Measurements from ENCODE around the gene CDR2.
"Not testable (repeated sequence)": the region's sequence is repeated elsewhere in the genome, so short reads cannot be mapped to it uniquely, and the experiment has no call there.

Gene CDR2

GRCh38 chr16:22352723-22353122, 21.7 kb downstream of the CDR2 start:
- no peak for DNase-seq (ENCODE audit: low read depth in 2 of 2)

DNA sequence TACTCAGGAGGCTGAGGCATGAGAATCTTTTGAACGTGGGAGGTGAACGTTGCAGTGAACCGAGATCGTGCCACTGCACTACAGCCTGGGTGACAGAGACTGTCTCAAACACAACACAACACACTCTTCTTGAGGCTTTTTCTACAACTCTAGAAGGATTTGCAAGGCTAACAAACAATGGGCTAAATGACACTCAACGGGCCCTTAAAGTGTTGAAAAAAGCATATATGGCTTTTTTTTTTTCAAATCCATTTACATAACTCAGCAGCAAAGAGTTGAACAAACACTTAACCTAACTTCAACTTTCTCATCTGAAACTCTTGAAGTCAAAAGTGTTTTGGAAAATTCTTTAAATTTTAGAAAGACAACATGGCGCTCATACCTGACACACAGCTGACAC, 22.3 kb downstream of the CDR2 start:
- DNase-seq (ENCODE audit: low read depth in 2 of 2), result no peak

DNA sequence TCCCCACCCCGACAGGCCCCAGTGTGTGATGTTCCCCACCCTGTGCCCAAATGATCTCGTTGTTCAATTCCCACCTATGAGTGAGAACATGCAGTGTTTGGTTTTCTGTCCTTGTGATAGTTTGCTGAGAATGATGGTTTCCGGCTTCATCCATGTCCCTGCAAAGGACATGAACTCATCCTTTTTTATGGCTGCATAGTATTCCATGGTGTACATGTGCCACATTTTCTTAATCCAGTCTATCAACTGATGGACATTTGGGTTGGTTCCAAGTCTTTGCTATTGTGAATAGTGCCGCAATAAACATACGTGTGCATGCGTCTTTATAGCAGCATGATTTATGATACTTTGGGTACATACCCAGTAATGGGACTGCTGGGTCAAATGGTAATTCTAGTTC, 23.4 kb downstream of the CDR2 start:
- DNase-seq (ENCODE audit: low read depth in 2 of 2), result not testable (repeated sequence)

DNA sequence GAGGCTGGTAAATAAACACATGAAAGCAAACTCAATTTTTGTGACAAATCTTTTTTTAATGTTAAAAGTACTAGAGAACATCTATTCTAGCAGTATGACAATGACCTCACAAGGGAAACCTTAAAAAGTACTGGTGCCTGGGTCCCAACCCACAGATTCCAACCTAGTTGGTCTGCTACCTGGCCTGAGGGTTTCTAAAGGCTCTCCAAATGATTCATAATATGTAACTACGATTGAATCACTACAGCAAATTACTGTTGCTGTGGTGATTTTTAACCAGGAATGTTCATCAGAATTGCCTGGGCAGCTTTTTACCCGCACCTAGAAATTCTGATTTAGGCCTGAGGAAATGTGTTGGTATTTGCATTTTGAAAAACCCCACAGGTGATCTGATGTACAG, 26.1 kb downstream of the CDR2 start:
- DNase-seq (ENCODE audit: low read depth in 2 of 2), result no peak

DNA sequence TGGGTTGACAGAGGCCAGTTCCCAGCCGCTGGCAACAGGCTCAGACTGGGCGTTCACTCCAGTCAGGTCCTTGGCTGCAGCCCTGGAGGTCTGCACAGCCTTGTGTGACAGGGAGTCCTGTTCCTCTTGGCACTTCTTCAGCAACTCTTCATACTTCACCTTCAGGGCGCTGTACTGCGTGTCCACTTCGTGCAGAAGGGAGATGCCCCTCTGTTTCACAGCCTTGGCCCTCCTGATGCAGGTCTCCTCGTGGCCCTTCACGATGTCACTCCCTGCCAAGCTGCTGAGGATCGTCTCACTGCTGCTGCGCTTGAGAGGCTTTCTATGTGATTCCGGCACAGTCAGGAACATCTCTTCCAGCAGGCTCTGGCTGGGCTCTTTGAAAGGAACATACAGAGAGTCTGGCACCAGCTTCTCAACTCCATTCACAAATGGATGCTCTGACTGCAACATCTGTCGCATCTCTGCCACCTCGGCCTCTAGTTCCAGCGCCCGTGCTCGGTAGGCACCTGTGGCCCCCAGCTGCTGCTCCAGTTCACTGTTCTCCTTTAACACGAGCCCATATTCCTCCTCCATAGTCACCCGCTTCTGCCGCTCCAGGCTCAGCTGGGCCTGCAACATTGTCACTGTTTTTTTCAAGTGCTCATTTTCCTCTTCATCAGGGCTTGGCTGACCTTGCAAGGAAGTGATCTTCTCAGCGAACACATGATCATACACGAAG, 27.2 kb downstream of the CDR2 start:
- DNase-seq (ENCODE audit: low read depth in 2 of 2), result no peak

GRCh38 chr16:22346483-22346882, 27.9 kb downstream of the CDR2 start:
- DNase-seq (ENCODE audit: low read depth in 2 of 2), result no peak

GRCh38 chr16:22342082-22342481, 32.3 kb downstream of the CDR2 start:
- no peak for DNase-seq (ENCODE audit: low read depth in 2 of 2)

GRCh38 chr16:22340945-22341344, 33.5 kb downstream of the CDR2 start:
- DNase-seq (ENCODE audit: low read depth in 2 of 2), result no peak

DNA sequence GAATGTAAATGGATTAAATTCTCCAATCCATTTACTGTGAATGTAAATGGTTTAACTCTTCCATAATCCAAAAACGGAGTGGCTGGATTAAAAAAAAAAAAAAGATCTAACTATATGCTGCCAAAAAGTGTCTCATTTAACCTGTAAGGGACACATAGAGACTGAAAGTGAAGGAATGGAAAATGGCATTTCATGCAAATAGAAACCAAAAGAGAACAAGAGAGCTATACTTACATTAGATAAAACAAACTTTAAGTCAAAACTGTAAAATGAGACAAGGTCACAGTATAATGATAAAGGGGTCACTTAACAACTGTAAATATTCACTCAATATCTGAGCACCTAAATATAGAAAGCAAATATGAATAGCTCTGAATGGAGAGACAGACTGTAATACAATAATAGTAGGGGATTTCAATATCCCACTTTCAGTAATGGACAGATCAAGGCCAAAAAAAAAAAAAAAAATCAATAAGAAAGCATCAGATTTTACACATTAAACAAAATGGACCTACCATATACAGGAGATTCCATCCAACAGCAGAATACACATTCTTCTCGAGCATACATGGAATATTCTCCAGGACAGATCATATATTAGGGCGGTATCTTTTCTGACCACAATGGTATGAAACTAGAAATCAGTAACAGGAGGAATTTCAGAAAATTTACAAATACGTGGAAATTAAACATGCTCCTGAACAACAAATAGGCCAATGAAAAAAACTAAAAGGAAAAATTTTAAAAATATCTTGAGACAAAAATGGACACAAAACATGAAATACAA, 36.4 kb downstream of the CDR2 start:
- DNase-seq (ENCODE audit: low read depth in 2 of 2), result no peak

GRCh38 chr16:22337045-22337444, 37.4 kb downstream of the CDR2 start:
- no peak for DNase-seq (ENCODE audit: low read depth in 2 of 2)

GRCh38 chr16:22336581-22336980, 37.8 kb downstream of the CDR2 start:
- DNase-seq (ENCODE audit: low read depth in 2 of 2), result no peak

GRCh38 chr16:22335668-22336246, 38.7 kb downstream of the CDR2 start:
- no peak for DNase-seq (ENCODE audit: low read depth in 2 of 2)

DNA sequence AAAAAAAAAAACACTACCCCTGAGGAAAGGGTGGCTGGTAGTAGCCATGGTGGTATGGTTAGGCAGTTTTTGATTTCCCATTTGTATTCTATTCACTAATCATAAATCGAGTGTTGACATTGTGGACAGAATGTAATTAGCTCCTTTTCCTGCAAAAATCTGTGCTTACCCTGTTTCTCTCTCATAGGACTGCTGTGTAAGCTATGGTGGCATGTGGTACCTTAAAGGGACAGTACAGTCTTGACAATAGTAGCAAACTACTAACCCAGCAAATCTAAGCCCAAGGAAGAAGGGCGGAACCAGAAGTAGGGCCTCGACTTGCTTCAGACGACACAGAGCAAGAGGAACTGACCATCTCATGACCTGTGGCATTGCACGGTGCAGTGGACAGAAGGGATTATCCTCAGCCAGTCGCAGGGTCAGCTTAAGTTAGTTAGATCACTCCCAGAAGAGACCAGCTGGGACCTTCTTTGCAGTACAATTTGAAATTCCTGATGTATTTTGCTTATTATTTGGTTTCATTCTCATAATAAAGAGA, 40.9 kb downstream of the CDR2 start:
- no peak for DNase-seq (ENCODE audit: low read depth in 2 of 2)

DNA sequence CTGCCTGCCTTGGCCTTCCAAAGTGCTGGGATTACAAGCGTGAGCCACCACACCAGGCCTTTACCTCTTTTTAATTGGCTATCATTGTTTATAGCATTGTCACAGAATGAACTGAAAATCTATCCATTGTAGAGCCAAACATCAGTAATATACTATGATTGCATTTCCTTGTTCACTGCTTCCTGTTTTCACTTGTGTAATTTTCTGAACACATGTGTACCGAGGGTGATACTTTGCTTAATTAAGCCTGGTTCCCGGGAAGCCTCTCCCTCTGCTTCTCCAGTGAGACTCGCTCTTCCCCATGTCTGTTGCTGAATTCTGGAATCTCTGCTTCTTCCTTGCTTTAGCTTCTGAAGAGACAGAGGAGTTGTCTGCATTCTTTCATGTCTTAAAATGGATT, 44.1 kb downstream of the CDR2 start:
- DNase-seq (ENCODE audit: low read depth in 2 of 2), result no peak

GRCh38 chr16:22329199-22329695, 45.2 kb downstream of the CDR2 start:
- DNase-seq (ENCODE audit: low read depth in 2 of 2), result no peak

GRCh38 chr16:22328081-22328725, 46.2 kb downstream of the CDR2 start:
- no peak for DNase-seq (ENCODE audit: low read depth in 2 of 2)

- no peak for DNase-seq (ENCODE audit: low read depth in 2 of 2)
Observed at GRCh38 chr16:22327446-22327775, 47.0 kb downstream of the CDR2 start.

- no peak for DNase-seq (ENCODE audit: low read depth in 2 of 2)
Observed at GRCh38 chr16:22326771-22327445, 47.5 kb downstream of the CDR2 start.

GRCh38 chr16:22326369-22326652, 48.1 kb downstream of the CDR2 start:
- no peak for DNase-seq (ENCODE audit: low read depth in 2 of 2)

DNA sequence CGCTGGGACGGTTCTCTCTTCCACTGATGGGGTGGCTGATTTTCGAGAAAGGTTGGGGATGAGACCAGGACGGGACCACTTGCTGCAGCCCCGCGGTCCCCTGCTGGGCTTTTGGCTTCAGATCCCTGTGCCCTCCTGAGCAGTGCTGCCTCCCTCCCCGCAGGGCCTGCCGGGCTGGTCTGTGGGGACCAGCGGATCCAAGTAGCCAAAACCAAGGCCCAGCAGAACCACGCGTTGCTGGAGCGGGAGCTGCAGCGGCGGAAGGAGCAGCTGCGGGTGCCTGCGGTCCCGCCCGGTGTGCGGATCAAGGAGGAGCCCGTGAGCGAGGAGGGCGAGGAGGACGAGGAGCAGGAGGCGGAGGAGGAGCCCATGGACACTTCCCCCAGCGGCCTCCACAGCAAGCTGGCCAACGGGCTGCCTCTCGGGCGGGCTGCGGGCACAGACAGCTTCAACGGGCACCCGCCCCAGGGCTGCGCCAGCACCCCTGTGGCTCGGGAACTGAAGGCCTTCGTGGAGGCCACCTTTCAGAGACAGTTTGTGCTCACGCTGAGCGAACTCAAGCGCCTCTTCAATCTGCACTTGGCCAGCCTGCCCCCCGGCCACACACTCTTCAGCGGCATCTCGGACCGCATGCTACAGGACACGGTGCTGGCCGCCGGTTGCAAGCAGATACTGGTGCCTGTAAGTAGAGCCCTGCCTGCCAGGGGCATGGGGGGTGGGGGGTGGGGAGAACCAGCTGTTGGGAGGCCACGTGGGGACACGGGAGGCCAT, 48.6 kb downstream of the CDR2 start:
- no peak for DNase-seq (ENCODE audit: low read depth in 2 of 2)

Measured in stimulated activated CD8-positive, alpha-beta memory T cell treated with anti-CD3 and anti-CD28 coated beads, Interleukin-7, amount 100 ng/mL, for 4 hours (primary cell).